ENCODE data around the gene MYEOV. TPM values are rescaled to one million over a fixed set of nuclear protein-coding genes. Genes with fewer than 3 reads are reported as not detected.

MYEOV gene
- polyA plus RNA-seq, 1 experiment: 1.6 TPM

GRCh38 chr11:69343401-69344321 lies 49.7 kb downstream of the MYEOV start:
- DNase-seq (ENCODE audit: low read depth, low spot score): no peak
- Histone ChIP-seq H3K9me3 (ENCODE audit: control insufficient read depth, insufficient read depth, low read length) (peaks cover 30% of the 10 kb centered on the region), H3K4me3 (ENCODE audit: low read depth, low read length) (no peak overlapping the region), H3K27ac (ENCODE audit: low read depth, low read length) (no peak overlapping the region), H3K27me3 (ENCODE audit: control insufficient read depth, insufficient read depth, low read length) (no peaks in the 10 kb centered on the region)
- CTCF ChIA-PET: no interaction called here
- TF ChIP-seq CTCF (IDR thresholded peaks at IDR 0.05; ENCODE audit: low read depth, low read length): no peak
- POLR2A ChIA-PET: no interaction called here

GRCh38 chr11:69344570-69345145 lies 50.7 kb downstream of the MYEOV start:
- Histone ChIP-seq H3K27me3 (ENCODE audit: control insufficient read depth, insufficient read depth, low read length) (no peaks in the 10 kb centered on the region), H3K9me3 (ENCODE audit: control insufficient read depth, insufficient read depth, low read length) (peaks cover 28% of the 10 kb centered on the region), H3K4me3 (ENCODE audit: low read depth, low read length) (no peak overlapping the region), H3K27ac (ENCODE audit: low read depth, low read length) (no peak overlapping the region)
- POLR2A ChIA-PET: no interaction called here
- no peak for DNase-seq (ENCODE audit: low read depth, low spot score)
- CTCF ChIA-PET: no interaction called here
- no peak for TF ChIP-seq CTCF (IDR thresholded peaks at IDR 0.05; ENCODE audit: low read depth, low read length)

Other genes with a start within 250 kb of the MYEOV start
- 6.4 and 7.4 TPM in 2 replicates for gene TPCN2, start 245.2 kb upstream of the MYEOV start, polyA plus RNA-seq (2011; rRNA removed)
- 0.09 and 0.10 TPM in 2 replicates for gene SMIM38, start 138.2 kb upstream of the MYEOV start, polyA plus RNA-seq (2011; rRNA removed)
- not detected in 2 replicates for gene LINC01488, start 187.5 kb downstream of the MYEOV start, polyA plus RNA-seq (2011; rRNA removed)